Measurements from ENCODE around the gene KHDC4.
"Not testable (repeated sequence)": the region's sequence is repeated elsewhere in the genome, so short reads cannot be mapped to it uniquely, and the experiment has no call there.

The KHDC4 gene

GRCh38 chr1:155897746-155898145 lies 36.5 kb downstream of the KHDC4 start:
- no peak for DNase-seq

GRCh38 chr1:155896476-155896875 lies 37.7 kb downstream of the KHDC4 start:
- not testable (repeated sequence) for DNase-seq

- not testable (repeated sequence) for DNase-seq
Measured at GRCh38 chr1:155895617-155896016, 38.6 kb downstream of the KHDC4 start.

GRCh38 chr1:155893389-155894142 lies 40.6 kb downstream of the KHDC4 start:
- DNase-seq = peak; percentile 49

GRCh38 chr1:155892796-155893195 lies 41.4 kb downstream of the KHDC4 start:
- no peak for DNase-seq

- DNase-seq = no peak
Measured at GRCh38 chr1:155890251-155890650, 44.0 kb downstream of the KHDC4 start.

- no peak for DNase-seq
Measured at GRCh38 chr1:155889566-155889965, 44.6 kb downstream of the KHDC4 start.

GRCh38 chr1:155888481-155888880 lies 45.7 kb downstream of the KHDC4 start:
- no peak for DNase-seq

GRCh38 chr1:155884982-155885381 lies 49.2 kb downstream of the KHDC4 start:
- DNase-seq = no peak

- DNase-seq = no peak
Measured at GRCh38 chr1:155884031-155884960, 49.9 kb downstream of the KHDC4 start.

GRCh38 chr1:155882766-155883165 lies 51.4 kb downstream of the KHDC4 start:
- DNase-seq = no peak

GRCh38 chr1:155882235-155882634 lies 52.0 kb downstream of the KHDC4 start:
- no peak for DNase-seq

- no peak for DNase-seq
Measured at GRCh38 chr1:155880950-155881349, 53.3 kb downstream of the KHDC4 start.

- DNase-seq = no peak
Measured at GRCh38 chr1:155880251-155880650, 54.0 kb downstream of the KHDC4 start.

- DNase-seq = no peak
Measured at GRCh38 chr1:155877945-155878344, 56.3 kb downstream of the KHDC4 start.

GRCh38 chr1:155873860-155874259 lies 60.4 kb downstream of the KHDC4 start:
- DNase-seq = peak; percentile 45

GRCh38 chr1:155872527-155872926 lies 61.7 kb downstream of the KHDC4 start:
- no peak for DNase-seq

GRCh38 chr1:155871390-155871789 lies 62.8 kb downstream of the KHDC4 start:
- DNase-seq = peak; percentile 83

GRCh38 chr1:155867766-155868165 lies 66.4 kb downstream of the KHDC4 start:
- DNase-seq = no peak

GRCh38 chr1:155864393-155864792 lies 69.8 kb downstream of the KHDC4 start:
- DNase-seq = no peak
